ENCODE results near the gene TCTA.

TCTA gene

DNA sequence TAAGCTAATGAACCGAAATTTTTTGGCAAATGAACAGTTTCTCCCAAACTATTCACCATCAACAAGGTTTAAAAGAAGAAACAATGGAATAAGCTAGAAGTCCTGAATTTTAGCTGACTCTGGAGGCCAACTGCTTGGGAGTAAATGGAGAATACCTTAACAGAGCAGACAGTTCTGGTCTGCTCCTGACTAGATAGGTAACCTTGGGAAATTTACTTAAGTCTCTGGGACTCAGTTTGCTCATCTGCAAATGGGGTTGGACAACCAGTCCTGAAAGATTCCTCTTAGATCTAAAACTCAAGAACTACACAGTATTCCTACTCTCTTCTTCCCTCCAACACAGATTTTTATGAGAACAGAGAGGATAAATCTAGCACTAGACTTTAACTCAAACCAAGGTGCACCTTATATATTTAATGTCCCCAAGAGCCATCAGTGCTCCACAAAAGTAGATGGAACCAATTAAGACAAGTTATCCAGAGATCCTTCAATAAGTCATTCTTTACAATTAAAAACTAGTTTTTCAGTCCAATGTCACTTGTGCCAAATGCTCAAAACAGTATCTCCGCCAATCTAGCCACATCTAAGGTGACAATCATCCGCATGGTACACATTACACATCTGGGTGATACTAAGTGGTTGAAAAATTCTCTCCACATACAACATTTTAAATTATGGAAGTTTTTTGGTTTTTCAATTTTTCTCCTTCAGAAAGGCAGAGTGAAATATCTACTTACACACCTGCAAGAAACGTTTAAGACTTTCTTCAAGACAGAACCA, 2.0 kb upstream of the TCTA start:
- DNase-seq (ENCODE audit: low read depth in 4 of 4, low spot score in 1 of 4) = no peak

DNA sequence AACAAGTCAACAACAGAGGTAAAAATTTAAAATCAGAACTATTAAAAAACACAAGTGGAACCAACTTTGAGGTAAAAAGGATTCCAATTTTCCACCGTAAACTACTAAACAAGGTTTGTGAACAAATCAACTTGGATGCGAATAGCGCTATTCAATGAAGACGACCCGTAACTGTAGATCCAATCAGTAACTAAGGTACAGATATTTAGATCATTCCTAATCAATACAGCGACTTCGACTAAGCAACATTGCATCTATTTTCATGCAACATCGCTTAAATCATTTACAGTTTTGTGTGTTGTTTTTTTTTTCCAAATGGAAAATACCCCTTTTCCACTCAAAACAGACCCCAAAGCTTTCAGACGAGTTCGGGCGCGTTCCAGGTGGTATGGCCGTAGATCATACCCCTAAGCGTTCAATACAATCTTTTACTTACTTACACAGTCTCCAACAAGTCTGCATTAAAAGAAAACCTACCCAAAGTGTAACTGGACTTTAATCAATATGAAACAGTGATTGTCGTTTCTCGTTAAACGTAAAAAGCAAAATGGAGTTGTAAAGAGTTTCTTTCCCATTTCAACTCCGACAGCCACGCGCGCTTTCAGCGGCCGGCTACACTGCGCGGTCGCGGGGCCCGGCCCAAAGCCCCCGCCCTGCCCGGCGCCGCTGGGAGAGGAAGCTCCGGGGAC, 1.2 kb upstream of the TCTA start:
- no peak for DNase-seq (ENCODE audit: low read depth in 4 of 4, low spot score in 1 of 4)

DNA sequence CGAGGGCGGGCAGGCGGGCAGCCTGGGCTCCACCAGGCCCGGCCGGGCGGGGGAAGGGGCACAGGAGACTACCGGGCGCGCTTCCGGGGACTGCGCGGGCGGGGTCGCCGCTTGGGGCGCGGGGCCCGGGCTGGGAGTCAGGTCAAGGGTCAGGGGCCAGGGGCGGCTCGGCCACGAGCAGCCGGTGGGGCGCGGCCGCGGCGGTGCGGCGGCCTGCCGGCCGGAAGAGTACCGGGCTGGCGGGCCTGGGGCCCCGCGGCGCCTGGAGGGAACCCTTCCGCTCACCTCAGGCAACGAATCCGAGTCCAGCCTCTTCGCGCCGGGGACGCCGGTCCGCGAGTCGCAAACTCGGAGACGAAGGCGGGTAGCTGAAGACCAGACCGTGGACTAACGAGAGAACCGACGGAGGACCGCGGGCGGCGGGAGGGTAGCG, 672 bp upstream of the TCTA start:
- DNase-seq (ENCODE audit: low read depth in 4 of 4, low spot score in 1 of 4) = peak in 1 of 4 experiments; percentile 24

GRCh38 chr3:49412632-49413337, 562 bp downstream of the TCTA start:
- no peak for DNase-seq (ENCODE audit: low read depth in 4 of 4, low spot score in 1 of 4)

DNA sequence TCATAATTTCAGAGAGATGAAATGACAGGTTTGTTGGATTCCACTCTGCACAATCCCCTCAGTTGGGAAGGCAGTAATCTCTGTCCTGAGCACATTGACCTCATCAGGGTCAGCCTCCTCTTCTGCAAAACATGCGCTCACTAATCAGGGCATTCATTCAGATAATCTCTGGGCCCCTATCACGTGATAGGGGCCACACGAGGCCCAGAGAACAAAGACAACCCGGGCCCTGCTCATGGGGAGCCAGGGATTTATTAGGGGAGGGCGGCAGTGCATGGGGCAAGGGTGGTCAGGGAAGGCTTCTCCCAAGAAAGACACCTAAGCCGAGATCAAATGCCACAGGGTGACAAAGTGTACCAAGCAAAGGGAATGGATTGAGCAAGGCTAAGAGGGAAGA, 1.1 kb downstream of the TCTA start:
- no peak for DNase-seq (ENCODE audit: low read depth in 4 of 4, low spot score in 1 of 4)

DNA sequence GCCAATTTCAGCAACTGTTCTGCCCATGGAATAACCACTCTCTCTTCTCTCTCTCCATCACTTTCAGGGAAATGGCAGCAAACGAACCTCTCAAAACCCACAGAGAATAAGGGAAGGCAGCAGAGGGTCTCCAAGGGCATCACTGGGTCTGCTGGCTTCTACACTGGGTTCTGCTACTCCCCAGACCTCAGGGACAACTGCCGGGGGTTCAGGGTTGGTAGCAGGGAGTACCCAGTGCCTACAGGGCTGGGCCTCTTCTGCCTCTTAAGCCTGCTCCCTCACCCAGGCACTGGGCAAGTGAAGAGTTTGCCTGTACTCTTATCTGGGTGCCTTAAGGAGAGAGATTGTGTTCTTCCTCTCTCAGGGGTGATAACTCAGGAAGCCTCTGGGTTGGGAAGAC, 2.5 kb downstream of the TCTA start:
- DNase-seq (ENCODE audit: low read depth in 4 of 4, low spot score in 1 of 4) = no peak

GRCh38 chr3:49415931-49416601, 3.8 kb downstream of the TCTA start:
- peak in 3 of 4 experiments; percentile 17 to 45 (median 30) for DNase-seq (ENCODE audit: low read depth in 4 of 4, low spot score in 1 of 4)

GRCh38 chr3:49416867-49417266, 4.6 kb downstream of the TCTA start:
- DNase-seq (ENCODE audit: low read depth in 4 of 4, low spot score in 1 of 4) = no peak

DNA sequence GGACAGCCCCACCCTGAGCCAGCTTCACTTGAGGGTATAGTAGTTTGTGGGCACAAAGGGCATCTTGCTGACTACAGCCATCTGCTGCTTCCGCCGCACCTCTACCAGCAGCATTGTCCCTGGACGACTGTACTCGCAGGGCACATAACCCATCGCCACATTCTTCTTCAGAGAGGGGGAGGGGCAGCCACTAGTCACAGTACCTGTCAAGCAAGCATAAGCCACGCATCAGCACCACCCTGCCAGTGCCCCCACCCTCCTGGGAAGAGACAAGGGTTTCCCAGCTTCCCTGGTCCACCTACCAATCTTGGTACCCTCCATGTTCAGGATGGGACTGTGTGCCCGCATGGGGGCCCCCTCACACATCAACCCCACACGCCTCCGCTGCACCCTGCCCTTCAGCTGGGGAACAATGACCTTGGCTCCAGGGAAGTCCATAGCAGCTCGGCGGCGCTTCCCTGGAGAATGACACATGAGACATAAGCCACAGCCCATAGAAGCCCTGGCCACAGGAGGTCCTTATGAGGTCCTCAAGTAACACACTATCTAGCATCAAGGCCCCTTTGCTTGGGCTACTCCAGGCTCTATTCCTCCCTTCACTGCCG, 5.4 kb downstream of the TCTA start:
- DNase-seq (ENCODE audit: low read depth in 4 of 4, low spot score in 1 of 4) = no peak

DNA sequence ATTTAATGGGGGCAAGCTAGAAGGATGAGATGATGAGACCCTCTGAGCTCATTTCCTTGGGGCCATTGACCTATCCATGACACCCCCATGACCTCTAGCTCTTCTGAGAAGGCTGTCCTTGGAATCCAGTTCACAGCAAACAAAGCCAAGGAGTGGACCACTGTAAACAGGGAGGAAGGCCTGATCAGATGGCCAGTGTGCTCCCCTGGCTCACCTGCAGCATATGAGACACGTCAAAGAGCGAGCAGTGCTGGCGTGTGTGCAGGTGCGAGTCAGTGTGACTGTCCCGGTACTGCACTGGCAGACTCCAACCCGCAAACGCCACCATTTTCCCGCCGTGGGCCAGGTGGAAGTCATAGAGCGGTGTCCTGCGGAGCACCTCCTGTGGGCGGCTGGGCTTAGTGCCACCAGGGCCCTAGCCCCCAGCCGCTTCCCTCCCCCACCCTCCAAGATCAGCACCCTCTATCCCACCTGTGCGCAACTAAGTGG, 9.7 kb downstream of the TCTA start:
- no peak for DNase-seq (ENCODE audit: low read depth in 4 of 4, low spot score in 1 of 4)

- DNase-seq (ENCODE audit: low read depth in 4 of 4, low spot score in 1 of 4) = no peak
These were observed 10.4 kb downstream of the TCTA start, which contains the start of gene AMT for GRCh38 chr3:49422379-49423248. TSS of gene AMT (minus strand) at chr3:49422473. CDS start at chr3:49422450, 23 bp downstream.

DNA sequence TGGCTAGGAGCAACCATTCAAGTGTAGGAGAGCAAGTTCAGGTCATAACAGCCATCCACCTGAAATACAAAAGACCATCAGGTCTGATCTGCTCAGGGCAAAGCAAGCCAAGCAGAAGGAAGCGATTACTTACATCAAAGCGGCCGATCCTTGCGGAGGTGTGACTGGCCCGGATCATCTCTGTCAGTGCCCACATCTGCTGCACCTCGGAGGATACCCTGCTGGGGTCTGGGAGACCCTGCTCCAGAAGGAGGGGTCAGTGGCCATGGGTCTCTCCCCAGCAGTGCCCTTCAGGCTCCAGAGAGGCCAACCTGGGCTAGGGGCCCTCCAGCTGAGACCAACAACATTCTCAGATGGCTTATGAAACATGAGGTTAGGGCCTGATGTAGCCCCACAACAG, 12.6 kb downstream of the TCTA start:
- no peak for DNase-seq (ENCODE audit: low read depth in 4 of 4, low spot score in 1 of 4)

DNA sequence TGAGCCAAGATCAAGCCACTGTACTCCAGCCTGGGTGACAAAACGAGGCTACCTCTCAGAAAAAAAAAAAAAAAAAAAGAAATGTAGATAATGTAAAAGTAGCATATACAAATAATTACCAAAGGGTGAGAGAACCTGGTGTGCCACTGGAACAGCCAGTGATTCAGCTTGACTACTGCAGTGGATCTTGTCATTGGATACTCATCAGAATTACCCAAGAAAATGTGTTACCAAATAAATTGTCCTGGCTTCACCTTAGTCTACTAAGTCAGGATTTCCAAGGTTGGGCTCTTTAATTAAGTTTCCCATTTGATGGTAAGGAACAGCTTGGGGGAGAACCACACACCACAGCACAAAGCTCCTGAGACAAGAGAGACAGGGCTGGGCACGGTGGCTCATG, 15.4 kb downstream of the TCTA start:
- no peak for DNase-seq (ENCODE audit: low read depth in 4 of 4, low spot score in 1 of 4)

DNA sequence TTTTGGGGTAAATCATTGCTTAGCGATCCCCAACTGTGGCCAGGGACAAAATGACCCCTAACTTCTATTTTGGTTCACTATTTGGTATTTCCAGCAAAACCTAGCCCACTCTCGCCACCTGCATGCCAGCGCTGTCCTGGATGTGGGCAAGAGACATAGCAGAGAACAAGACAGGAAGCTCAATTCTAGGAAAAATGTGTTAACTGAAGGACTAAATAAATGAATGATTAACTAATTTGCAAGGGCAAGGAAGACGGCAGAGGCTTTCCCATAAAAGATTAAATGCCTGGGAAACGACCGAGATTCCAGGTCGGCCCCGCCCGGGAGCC, 16.5 kb downstream of the TCTA start:
- no peak for DNase-seq (ENCODE audit: low read depth in 4 of 4, low spot score in 1 of 4)

DNA sequence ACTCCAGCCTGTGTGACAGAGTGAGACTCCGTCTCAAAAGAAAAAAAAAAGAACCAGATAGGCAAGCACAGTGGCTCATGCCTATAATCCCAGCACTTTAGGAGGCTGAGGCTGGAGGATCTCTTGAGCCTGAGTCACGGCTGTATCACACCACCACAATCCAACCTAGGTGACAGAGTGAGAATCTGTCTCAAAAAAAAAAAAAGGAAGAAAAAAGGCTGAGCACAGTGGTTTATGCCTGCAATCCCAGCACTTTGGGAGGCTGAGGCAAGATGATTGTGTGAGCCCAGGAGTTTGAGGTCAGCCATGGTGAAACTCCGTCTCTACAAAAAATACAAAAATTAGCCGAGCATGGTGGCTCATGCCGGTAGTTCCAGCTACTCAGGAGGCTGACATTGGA, 22.5 kb downstream of the TCTA start:
- DNase-seq (ENCODE audit: low read depth in 4 of 4, low spot score in 1 of 4) = no peak

- DNase-seq (ENCODE audit: low read depth in 4 of 4, low spot score in 1 of 4) = no peak
These were observed 33.2 kb downstream of the TCTA start for GRCh38 chr3:49445391-49445790.

DNA sequence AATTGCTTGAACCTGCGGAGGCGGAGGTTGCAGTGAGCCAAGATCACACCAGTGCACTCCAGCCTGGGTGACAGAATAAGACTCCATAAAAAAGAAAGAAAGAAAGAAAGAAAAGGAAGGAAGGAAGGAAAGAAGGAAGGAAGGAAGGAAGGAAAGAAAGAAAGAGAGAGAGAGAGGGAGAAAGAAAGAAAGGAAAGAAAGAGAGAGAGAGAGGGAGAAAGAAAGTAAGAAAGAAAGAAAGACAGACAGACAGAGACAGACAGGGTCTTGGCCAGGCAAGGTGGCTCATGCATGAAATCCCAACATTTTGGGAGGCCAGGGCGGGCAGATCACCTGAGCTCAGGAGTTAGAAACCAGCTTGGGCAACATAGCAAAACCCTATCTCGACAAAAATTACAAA, 41.4 kb downstream of the TCTA start:
- DNase-seq (ENCODE audit: low read depth in 4 of 4, low spot score in 1 of 4) = no peak

GRCh38 chr3:49454458-49454857, 42.2 kb downstream of the TCTA start:
- no peak for DNase-seq (ENCODE audit: low read depth in 4 of 4, low spot score in 1 of 4)

DNA sequence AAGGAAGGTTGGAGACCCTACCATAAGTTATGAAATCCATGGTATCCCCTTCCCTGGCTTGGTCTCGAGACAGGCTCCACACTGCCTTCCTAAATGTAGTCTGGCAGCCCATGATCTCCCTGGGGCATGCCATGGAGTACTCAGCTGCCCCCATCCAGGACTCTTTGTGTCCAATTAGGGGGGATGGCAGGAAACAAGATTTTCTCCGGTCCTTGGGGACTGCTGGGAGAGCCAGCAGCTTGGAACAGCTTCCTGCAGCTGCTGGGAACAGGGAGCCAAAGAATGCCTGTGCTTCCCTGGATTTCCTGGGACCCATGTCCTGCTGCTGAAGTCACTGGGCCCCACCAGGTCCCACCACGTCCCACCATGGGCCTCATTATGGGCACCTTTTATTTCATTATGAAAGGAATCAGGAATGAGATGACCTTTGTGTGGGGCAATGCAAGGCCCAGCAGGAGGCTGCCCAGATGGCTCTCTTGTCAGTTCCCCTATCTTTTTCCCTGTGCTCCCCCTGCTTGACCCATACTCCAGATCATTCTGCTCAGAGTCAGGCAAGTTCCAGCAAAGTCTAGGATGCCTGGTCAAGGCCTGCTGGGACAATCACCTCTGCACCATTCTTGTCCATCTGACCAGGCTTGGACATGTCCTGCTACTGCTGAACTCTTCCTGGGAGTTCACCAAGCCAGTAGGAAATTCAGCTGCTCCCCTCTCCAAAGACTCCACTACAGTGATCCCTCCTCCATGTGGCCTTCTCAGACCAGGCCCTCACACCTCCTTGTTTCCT, 42.9 kb downstream of the TCTA start:
- no peak for DNase-seq (ENCODE audit: low read depth in 4 of 4, low spot score in 1 of 4)

All from stimulated activated CD4-positive, alpha-beta T cell treated with anti-CD3 and anti-CD28 coated beads, Interleukin-1b, Interleukin-23, amount 100 ng/mL, for 24 hours (primary cell).